ENCODE measurements around the gene RIMKLA. TPM values are rescaled to one million over a fixed set of nuclear protein-coding genes. Genes with fewer than 3 reads are reported as not detected.

Gene RIMKLA
- total and polyA plus RNA-seq, 2 of the 13 experiments (the other 11 are each of a cell fraction or from before 2014, with no cell fraction given) = 2.5 to 3.8 TPM

DNA sequence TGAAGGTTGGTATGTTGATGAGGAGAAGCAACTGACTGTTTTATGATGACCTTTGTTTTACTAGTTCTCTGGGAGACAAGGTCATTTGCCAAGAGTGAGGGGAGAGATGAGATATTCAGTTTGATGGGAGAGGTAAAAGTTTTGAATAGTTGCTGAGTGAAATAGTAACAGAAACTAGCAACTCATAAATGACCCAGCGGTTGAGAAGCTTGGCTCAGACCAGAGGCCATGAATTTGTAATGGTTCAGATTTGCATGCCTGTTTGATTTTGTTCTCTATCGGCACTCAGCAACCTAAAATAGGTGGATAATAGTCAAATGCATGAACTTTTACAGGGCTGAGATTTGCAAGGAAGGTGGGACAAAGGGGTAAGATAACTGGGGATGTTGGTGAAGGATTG lies 89.1 kb downstream of the RIMKLA start:
- Histone ChIP-seq H3K4me2 (ENCODE audit: low read depth, low read length) (no peak overlapping the region), H2AFZ (ENCODE audit: low read length) (no peak overlapping the region), H3K9ac (ENCODE audit: insufficient read depth, low read depth, low read length) (no peak overlapping the region), H4K20me1 (ENCODE audit: insufficient read depth, low read length) (no peaks in the 10 kb centered on the region), H3K36me3 (replicated peaks in 1 of 2; ENCODE audit: control insufficient read depth in 1 of 2, insufficient read depth in 2 of 2, low read length in 2 of 2) (no peaks in the 10 kb centered on the region), H3K4me1 (ENCODE audit: insufficient read depth, low read length) (peaks cover 17% of the 10 kb centered on the region), H3K4me3 (replicated peaks in 1 of 3; ENCODE audit: insufficient read depth in 1 of 3, low read depth in 2 of 3, low read length in 3 of 3) (no peak overlapping the region), H3K27ac (ENCODE audit: extremely low read length, insufficient read depth, low read length) (no peak overlapping the region), H3K79me2 (ENCODE audit: insufficient read depth, low read length) (no peaks in the 10 kb centered on the region), H3K27me3 (ENCODE audit: control insufficient read depth in 1 of 2, insufficient read depth in 2 of 2, low read length in 2 of 2) (no peaks in the 10 kb centered on the region), H3K9me3 (ENCODE audit: low read length) (no peaks in the 10 kb centered on the region)
- POLR2A ChIA-PET = no interaction called here
- no TSS peak for BruUV-seq (replicated peaks)
- FAIRE-seq (no peak), DNase-seq (ENCODE audit: low spot score) (no peak), ATAC-seq (no peak)
- CTCF ChIA-PET (ENCODE audit: low intra/inter-chr PET ratio, low total read pairs) = no interaction called here
- TF ChIP-seq RBFOX2 (IDR thresholded peaks at IDR 0.05; ENCODE audit: low read depth, low read length) (no peak), TMF1 (CRISPR knock-in tag; IDR thresholded peaks at IDR 0.05; ENCODE audit: low read depth) (no peak), ZNF121 (CRISPR knock-in tag; IDR thresholded peaks at IDR 0.05) (no peak), SOX6 (IDR thresholded peaks at IDR 0.05) (no peak), SOX6 (CRISPR knock-in tag; IDR thresholded peaks at IDR 0.05) (no peak), NFIB (CRISPR knock-in tag; IDR thresholded peaks at IDR 0.05; ENCODE audit: borderline replicate concordance) (no peak), FOXO1 (CRISPR knock-in tag; IDR thresholded peaks at IDR 0.05) (no peak), MBNL3 (CRISPR knock-in tag; conservative IDR thresholded peaks at IDR 0.05) (no peak), ZNF549 (CRISPR knock-in tag; IDR thresholded peaks at IDR 0.05) (no peak), ZNF816 (CRISPR knock-in tag; IDR thresholded peaks at IDR 0.05; ENCODE audit: borderline replicate concordance) (no peak)
- TF ChIP-seq, protein P1, sequence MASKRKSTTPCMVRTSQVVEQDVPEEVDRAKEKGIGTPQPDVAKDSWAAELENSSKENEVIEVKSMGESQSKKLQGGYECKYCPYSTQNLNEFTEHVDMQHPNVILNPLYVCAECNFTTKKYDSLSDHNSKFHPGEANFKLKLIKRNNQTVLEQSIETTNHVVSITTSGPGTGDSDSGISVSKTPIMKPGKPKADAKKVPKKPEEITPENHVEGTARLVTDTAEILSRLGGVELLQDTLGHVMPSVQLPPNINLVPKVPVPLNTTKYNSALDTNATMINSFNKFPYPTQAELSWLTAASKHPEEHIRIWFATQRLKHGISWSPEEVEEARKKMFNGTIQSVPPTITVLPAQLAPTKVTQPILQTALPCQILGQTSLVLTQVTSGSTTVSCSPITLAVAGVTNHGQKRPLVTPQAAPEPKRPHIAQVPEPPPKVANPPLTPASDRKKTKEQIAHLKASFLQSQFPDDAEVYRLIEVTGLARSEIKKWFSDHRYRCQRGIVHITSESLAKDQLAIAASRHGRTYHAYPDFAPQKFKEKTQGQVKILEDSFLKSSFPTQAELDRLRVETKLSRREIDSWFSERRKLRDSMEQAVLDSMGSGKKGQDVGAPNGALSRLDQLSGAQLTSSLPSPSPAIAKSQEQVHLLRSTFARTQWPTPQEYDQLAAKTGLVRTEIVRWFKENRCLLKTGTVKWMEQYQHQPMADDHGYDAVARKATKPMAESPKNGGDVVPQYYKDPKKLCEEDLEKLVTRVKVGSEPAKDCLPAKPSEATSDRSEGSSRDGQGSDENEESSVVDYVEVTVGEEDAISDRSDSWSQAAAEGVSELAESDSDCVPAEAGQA (IDR thresholded peaks at IDR 0.05; ENCODE audit: low read depth) = no peak
- TF ChIP-seq, protein P1 (CRISPR knock-in tag; IDR thresholded peaks at IDR 0.05; ENCODE audit: borderline replicate concordance) = no peak
- TF ChIP-seq, protein P2, sequence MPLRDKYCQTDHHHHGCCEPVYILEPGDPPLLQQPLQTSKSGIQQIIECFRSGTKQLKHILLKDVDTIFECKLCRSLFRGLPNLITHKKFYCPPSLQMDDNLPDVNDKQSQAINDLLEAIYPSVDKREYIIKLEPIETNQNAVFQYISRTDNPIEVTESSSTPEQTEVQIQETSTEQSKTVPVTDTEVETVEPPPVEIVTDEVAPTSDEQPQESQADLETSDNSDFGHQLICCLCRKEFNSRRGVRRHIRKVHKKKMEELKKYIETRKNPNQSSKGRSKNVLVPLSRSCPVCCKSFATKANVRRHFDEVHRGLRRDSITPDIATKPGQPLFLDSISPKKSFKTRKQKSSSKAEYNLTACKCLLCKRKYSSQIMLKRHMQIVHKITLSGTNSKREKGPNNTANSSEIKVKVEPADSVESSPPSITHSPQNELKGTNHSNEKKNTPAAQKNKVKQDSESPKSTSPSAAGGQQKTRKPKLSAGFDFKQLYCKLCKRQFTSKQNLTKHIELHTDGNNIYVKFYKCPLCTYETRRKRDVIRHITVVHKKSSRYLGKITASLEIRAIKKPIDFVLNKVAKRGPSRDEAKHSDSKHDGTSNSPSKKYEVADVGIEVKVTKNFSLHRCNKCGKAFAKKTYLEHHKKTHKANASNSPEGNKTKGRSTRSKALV (CRISPR knock-in tag; IDR thresholded peaks at IDR 0.05) = no peak
- TF ChIP-seq, protein P3, sequence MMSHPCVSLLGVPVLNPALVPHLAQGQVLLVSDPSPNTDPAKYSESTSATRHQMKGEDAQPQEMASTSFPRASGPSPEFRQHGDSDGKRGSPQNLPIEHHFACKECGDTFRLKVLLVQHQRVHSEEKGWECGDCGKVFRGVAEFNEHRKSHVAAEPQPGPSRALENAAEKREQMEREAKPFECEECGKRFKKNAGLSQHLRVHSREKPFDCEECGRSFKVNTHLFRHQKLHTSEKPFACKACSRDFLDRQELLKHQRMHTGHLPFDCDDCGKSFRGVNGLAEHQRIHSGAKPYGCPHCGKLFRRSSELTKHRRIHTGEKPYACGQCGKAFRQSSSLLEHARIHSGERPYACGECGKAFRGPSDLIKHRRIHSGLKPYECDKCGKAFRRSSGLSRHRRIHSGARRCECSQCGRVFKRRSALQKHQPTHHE (CRISPR knock-in tag; IDR thresholded peaks at IDR 0.05; ENCODE audit: borderline replicate concordance) = no peak
- TF ChIP-seq, protein P4, sequence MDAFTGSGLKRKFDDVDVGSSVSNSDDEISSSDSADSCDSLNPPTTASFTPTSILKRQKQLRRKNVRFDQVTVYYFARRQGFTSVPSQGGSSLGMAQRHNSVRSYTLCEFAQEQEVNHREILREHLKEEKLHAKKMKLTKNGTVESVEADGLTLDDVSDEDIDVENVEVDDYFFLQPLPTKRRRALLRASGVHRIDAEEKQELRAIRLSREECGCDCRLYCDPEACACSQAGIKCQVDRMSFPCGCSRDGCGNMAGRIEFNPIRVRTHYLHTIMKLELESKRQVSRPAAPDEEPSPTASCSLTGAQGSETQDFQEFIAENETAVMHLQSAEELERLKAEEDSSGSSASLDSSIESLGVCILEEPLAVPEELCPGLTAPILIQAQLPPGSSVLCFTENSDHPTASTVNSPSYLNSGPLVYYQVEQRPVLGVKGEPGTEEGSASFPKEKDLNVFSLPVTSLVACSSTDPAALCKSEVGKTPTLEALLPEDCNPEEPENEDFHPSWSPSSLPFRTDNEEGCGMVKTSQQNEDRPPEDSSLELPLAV (CRISPR knock-in tag; conservative IDR thresholded peaks at IDR 0.05; ENCODE audit: low read depth) = no peak
- WGBS (ENCODE audit: low lambda C conversion rate) = 58% methylated on average over 2 of the region's 2 CpGs
- intact Hi-C loops (cut with micrococcal nuclease; ENCODE audit: unreplicated experiment) (no loop called here), in situ Hi-C loops (cut with HindIII; ENCODE audit: extremely low pct_ligation_motif_present, low pct_unique_long_range_greater_than_20kb) (no loop called here)

Measured in HepG2 (cell line).